ENCODE results near the gene IFIT3.
"Not testable (repeated sequence)": the region's sequence is repeated elsewhere in the genome, so short reads cannot be mapped to it uniquely, and the experiment has no call there.

Gene IFIT3

DNA sequence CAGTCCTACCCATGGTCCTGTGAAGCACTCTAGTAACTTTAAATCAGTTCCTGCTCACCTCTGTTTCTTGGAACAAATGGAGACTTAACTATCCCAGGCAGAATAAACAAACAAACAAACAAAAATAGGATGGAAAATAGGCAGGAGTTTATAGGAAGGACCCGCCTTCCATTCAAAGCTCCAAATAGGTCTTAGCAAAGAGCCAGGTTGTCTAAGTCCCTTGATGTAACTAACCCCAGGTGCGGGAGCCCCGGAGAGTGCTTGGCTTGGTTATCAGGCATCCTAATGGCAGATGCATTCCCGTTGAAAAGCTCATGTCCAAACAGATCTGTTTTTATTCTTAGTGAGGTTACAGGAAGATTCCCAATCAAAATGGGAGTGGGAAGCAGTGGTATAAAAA, 23.8 kb upstream of the IFIT3 start:
- DNase-seq (ENCODE audit: low read depth, low spot score), result no peak

DNA sequence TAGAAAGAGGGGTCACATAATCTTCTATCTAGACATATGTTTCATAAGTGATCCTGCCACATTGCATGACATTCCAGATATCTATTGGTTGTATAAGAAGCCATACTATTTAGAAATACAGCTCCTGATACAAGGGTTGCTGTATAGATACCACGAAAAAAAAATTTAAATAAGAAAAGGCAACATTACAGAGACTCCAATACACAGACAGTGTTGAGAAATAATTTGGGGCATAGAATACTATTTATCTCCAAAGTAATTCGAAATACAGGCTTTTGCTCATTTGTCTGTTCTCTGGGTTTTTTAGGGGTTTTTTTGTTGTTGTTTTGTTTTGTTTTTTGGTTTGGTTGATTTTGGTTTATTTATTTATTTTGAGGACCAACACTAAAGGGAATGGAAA, 23.4 kb upstream of the IFIT3 start:
- DNase-seq (ENCODE audit: low read depth, low spot score), result no peak

DNA sequence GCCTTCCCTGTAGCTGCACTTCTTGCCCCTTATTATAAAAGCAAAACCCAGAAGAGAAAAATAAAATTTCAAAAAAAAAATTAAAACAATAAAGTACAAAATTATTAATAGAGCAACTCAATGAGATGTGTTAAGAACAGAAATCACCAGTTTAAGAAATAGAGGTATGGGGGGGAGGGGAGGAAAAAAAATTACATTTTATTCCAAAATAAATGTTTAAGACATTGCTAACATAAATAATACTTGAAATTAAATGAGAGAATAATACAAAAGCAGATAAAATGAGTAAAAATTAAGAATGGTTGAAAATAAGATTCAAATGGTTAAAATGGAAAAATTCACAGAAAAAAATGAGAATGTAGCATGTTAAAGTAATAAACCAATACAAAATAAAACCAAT, 22.9 kb upstream of the IFIT3 start:
- DNase-seq (ENCODE audit: low read depth, low spot score), result no peak

DNA sequence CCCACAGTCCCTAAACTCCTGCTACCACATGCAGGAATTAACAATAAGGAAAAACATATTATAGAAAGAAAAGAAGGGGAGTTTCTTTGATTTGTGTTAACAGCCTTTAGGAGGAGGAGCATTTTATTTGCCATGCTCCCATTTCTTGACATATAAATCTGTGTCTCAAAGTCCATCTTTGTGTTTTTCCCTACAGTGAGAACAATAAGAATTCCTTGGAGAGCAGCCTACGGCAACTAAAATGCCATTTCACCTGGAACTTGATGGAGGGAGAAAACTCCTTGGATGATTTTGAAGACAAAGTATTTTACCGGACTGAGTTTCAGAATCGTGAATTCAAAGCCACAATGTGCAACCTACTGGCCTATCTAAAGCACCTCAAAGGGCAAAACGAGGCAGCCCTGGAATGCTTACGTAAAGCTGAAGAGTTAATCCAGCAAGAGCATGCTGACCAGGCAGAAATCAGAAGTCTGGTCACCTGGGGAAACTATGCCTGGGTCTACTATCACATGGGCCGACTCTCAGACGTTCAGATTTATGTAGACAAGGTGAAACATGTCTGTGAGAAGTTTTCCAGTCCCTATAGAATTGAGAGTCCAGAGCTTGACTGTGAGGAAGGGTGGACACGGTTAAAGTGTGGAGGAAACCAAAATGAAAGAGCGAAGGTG, 21.9 kb upstream of the IFIT3 start:
- no peak for DNase-seq (ENCODE audit: low read depth, low spot score)

DNA sequence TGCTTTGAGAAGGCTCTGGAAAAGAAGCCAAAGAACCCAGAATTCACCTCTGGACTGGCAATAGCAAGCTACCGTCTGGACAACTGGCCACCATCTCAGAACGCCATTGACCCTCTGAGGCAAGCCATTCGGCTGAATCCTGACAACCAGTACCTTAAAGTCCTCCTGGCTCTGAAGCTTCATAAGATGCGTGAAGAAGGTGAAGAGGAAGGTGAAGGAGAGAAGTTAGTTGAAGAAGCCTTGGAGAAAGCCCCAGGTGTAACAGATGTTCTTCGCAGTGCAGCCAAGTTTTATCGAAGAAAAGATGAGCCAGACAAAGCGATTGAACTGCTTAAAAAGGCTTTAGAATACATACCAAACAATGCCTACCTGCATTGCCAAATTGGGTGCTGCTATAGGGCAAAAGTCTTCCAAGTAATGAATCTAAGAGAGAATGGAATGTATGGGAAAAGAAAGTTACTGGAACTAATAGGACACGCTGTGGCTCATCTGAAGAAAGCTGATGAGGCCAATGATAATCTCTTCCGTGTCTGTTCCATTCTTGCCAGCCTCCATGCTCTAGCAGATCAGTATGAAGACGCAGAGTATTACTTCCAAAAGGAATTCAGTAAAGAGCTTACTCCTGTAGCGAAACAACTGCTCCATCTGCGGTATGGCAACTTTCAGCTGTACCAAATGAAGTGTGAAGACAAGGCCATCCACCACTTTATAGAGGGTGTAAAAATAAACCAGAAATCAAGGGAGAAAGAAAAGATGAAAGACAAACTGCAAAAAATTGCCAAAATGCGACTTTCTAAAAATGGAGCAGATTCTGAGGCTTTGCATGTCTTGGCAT, 21.1 kb upstream of the IFIT3 start:
- DNase-seq (ENCODE audit: low read depth, low spot score), result no peak

DNA sequence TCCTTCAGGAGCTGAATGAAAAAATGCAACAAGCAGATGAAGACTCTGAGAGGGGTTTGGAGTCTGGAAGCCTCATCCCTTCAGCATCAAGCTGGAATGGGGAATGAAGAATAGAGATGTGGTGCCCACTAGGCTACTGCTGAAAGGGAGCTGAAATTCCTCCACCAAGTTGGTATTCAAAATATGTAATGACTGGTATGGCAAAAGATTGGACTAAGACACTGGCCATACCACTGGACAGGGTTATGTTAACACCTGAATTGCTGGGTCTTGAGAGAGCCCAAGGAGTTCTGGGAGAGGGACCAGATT, 20.6 kb upstream of the IFIT3 start:
- no peak for DNase-seq (ENCODE audit: low read depth, low spot score)

DNA sequence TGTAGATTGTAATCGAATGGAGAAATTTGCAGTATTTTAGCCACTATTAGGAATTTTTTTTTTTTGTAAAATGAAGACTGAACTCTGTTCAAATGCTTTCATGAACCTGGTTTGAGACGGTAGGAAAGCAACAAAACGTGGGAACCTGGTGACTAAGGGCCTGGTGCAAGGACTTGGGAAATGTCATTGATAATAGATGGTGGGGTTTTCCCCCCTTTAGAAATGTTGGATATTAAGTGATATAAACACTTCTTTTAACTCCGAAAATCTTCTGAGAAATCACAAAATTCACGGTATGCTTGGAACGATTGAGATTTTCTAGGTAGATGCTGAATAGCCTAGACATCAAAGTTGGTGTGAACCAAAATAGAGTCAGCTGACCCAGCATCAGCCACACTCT, 19.5 kb upstream of the IFIT3 start:
- no peak for DNase-seq (ENCODE audit: low read depth, low spot score)

DNA sequence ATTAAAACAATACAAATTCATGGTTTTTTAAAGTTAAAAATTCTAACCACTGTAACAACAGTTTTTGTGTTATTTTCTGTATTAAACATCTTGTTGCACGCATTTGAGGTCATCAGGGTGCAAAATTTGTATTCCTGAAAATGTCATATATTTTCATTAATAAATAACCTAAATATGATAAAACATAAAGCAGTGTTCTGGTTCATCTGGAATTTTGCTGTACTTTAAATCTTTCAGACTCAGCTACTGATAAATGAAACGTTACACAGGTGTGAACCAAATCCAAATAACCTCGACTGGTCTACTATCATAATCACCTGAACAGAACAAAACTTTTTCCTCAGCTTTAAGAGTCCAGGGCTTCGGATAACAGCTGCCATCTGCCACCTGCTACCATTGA, 19.1 kb upstream of the IFIT3 start:
- DNase-seq (ENCODE audit: low read depth, low spot score), result no peak

DNA sequence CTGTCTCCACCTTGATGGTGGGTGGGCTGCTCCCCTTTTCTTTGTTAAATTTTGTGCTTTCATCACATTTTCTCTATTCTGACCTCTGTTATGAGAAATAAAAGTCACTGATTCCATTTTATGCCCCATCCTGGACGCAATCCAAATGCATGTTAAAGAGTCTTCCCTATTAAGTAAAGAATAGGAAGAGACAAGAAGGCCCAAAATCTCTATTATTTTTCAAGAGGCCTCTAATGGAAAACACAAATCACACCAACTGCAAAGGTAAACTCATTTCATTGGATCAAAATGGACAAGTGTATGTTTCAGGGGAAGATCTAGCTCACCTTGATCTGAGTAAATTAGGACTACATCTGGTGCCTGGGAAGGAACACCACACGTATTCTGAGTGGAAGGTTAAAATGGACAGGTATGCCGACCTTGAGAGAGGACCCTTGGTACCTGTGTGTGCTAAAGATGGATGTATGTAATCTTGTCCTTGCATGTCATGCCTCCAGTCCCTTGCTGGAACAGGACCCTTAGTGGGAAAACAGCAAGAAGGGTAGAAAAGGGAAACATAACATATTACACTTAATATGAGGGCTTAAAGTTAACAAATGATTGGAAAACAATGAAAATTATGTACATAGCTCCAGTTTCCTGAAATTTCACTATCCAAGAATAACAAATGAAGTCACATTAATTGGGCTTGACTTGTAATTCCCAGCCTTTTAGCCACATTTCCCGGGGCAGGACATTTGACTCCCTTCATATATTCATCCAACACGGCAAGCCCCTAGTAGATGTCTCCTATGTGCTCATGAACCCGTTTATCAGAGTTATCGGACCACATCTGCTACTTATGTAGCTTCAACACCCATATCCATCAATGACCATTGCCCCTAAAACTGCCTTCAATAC, 18.4 kb upstream of the IFIT3 start:
- DNase-seq (ENCODE audit: low read depth, low spot score), result no peak

DNA sequence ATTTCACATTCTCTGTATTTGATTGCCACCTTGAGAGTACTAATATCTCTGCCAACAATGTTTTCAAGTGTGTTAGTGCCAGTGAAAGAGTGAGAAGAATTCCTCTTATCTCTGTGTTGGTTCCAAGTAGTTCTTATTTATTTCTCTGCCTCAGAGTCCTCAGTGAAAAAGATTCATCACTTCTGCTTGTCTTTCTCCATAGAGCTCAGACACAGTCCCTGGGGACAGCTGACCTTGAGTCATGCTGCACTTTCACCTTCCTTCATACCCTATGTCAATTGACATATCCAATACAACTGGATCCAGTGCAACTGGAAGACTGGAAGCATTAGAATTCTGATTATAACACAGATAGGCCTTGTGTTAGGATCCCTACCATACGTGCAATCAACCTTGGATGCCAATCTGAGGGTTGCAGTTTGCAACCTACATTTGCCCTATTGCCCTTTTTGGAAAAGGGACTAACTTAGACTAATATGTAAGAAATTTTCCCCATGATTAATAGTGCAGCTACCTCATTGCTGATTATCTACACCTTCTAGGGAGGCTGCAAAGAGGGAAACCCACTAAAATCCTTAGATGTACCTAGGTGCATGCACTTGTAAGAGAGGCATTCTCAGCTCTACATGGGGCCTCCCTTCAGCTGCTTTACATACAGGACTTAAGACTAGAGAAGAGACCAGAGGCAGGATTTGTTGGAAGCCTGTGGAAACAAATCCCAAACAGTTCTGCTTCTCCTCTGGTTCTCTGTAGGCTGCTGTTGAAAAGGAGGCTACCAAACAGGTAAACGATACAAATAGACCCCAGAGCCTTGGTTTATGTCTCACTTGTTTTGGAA, 17.5 kb upstream of the IFIT3 start:
- DNase-seq (ENCODE audit: low read depth, low spot score), result no peak

DNA sequence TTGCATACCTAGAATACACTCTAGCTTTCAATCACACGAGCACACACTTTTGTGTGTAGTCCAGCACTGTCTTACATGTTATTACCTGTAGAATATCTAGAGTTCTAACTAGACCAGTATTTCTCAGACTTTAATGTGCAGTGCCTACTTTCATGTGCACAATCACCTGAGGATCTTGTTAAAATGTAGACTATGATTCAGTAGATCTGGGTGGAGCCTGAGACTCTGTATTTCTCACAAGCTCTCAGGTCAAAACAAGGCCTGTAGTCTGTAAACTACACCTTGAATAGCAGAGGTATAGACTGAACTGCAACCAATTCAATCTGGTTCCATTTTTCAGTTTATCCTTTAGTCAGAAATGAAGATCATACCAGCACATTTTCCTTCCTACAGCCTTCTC, 14.8 kb upstream of the IFIT3 start:
- no peak for DNase-seq (ENCODE audit: low read depth, low spot score)

DNA sequence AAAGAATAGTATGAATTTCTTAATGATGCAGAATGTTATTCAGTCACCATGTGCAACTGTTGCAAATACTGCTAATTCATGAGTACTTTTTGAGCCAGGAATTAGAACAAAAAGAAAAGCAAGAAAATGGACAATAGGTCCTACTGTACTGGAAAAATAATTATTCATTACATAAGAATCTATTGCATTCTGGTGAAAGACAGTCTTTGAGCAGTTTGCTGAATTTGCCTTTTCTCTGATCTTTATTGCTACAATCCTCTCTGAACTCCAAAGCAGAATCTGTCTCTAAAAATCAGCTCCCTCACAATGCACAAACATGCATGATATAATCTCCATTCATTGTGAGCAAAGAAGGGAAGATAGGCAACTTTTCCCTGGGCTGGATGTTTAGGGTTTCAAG, 13.1 kb upstream of the IFIT3 start:
- DNase-seq (ENCODE audit: low read depth, low spot score), result no peak

DNA sequence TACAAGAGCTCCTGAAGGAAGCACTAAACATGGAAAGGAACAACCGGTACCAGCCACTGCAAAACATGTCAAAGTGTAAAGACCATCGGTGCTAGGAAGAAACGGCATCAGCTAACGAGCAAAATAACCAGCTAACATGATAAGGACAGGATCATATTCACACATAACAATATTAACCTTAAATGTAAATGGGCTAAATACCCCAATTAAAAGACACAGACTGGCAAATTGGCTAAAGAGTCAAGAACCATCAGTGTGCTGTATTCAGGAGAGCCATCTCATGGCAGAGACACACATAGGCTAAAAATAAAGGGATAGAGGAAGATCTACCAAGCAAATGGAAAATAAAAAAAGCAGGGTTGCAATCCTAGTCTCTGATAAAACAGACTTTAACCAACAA, 9.8 kb upstream of the IFIT3 start:
- DNase-seq (ENCODE audit: low read depth, low spot score), result not testable (repeated sequence)

DNA sequence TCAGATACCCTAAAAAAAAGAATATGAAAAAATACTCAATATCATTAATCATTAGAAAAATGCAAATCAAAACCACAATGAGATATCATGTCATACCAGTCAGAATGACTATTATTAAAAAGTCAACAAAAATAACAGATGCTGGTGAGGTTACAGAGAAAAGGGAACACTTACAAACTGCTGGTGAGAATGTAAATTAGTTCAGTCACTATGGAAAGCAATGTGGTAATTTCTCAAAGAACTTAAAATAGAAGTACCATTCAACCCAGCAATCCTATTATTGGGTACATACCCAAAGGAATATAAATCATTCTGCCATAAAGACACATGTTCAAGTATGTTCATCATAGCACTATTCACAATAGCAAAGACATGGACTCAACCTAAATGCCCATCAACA, 2.7 kb upstream of the IFIT3 start:
- not testable (repeated sequence) for DNase-seq (ENCODE audit: low read depth, low spot score)

DNA sequence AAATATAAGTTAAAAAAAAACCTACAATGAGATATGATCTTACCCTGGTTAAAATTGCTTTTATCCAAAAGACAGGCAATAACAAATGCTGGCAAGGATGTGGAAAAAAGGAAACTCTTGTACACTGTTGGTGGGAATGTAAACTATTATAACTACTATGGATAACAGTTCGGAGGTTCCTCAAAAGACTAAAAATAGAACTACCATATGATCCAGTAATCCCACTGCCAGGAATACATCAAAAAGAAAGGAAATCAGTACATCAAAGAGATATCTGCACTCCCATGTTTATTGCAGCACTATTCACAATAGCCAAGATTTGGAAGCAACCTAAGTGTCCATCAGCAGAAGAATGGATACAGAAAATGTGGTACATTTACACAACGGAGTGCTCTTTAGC, 1.9 kb upstream of the IFIT3 start:
- not testable (repeated sequence) for DNase-seq (ENCODE audit: low read depth, low spot score)

DNA sequence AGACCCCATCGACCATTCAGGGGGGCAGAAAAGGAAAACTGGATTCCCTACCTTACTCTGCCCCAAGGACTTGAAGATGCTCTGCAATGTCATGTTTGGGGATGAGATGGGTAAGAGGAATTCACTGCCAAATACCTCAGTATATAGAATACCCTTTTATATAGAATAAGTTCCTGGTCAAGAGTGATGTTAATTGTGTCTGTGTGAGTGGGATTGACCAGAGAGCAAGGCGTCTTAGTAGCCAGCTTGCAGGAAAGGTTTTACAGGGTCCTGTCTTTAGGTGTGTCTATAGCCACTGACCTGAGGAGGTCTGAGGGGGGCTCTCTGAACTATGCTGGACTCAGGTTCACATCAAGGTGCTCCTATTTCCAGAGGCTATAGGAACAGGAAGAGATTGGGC, 1.4 kb downstream of the IFIT3 start:
- DNase-seq (ENCODE audit: low read depth, low spot score), result no peak

DNA sequence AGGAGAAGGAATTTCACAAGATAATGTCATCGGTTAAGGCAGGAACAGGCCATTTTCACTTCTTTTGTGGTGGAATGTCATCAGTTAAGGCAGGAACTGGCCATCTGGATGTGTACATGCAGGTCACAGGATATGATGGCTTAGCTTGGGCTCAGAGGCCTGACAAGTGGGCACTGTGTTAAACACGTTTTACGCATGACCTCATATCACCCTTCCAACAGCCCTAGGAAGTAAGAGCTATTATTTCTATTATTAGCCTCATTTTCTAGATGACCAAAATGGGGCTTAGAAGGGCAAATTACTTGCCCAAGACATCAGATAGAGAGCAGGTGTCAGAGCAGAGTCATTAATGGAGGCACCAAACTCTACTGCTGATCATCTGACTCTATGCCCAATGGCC, 2.2 kb downstream of the IFIT3 start:
- DNase-seq (ENCODE audit: low read depth, low spot score), result not testable (repeated sequence)

DNA sequence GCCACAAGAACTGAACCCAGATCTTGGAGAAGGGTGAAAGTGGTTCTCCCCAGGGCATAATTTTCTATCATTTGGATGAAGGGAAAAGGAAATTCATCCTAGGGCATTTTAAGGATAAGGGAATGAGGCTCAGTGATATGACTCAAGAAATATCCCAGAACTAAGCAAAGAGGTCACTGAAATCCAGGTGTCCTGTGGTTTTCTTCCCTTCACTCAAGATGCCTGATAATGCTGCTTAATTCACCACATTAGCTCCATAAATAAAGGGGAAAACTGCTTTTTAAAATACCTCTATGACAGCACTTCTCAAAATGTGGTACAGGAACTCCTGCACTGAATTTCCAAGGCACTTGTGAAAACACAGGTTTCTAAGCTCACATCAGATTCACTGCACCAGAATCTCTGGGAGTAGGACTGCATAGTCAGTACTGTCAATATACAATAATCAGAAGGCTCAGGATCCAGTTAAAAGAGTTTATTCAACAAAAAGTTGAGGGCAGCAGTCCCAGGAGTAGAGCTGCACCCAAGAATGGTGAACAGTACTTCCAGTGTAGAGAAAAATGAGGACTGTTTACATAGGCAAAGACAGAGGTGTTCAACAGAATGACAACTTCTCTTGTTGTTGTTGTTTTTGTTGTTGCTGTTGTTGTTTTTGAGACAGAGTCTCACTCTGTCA, 2.9 kb downstream of the IFIT3 start:
- DNase-seq (ENCODE audit: low read depth, low spot score), result no peak

DNA sequence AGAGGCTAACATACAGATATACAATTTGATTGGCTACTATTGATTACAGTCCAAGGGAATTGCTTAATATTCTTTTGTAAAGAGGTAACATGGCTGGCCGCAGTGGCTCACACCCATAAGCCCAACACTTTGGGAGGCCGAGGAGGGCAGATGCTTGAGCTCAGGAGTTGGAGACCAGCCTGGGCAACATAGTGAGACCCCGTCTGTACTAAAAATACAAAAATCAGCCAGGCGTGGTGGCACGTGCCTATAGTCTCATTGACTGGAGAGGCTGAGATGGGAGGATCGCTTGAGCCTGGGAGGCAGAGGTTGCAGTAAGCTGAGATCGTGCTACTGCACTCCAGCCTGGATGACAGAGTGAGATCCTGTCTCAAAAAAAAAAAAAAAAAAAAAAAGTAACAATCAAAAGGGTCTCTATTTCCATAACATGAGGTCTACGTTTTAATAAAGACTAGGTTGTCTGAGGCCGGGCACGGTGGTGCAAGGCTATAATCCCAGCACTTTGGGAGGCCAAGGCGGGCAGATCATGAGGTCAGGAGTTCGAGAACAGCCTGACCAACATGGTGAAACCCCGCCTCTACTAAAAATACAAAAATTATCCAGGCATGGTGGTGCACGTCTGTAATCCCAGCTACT, 3.8 kb downstream of the IFIT3 start:
- not testable (repeated sequence) for DNase-seq (ENCODE audit: low read depth, low spot score)

DNA sequence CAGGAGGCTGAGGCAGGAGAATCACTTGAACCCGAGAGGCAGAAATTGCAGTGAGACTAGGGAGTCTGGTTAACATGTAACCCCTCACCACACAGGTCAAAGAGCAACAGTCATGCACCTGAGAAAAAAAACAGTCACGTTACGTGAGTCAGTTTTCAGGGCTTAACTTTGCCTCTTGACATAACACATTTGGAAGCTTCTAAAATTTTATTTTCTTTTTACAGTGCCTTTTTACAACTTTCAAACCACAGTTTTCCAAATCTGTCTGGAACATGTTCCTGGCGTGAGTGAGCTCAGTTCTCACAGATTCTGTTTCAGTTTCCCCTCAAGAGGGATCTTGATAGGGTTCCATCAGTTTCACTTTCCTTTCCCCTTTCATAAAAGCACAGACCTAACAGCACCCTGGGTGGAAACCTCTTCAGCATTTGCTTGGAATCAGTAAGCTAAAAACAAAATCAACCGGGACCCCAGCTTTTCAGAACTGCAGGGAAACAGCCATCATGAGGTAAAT, 4.4 kb downstream of the IFIT3 start:
- DNase-seq (ENCODE audit: low read depth, low spot score), result no peak
